Smooth muscle cell (in vitro differentiated cells): ENCODE data around the gene SLC44A3. TPM values are rescaled to one million over a fixed set of nuclear protein-coding genes. Genes with fewer than 3 reads are reported as not detected.

Source experiments
- DNase-seq: peaks from one replicate; lab custom pipeline; 2025; ENCODE audit not compliant: unreplicated experiment; lab: John Stamatoyannopoulos, UW
- H2AFZ ChIP-seq: fragments of 200-600 bp; sonication (generic); 2 replicates; pipeline ENCODE4 v1.6.0; 2016; ENCODE audit warnings: antibody characterized with exemption, low read depth, mild to moderate bottlenecking
- H3F3A ChIP-seq: fragments of 200-600 bp; sonication (generic); 2 replicates; pipeline ENCODE4 v1.6.0; 2017; ENCODE audit warnings: antibody characterized with exemption, low read depth
- H3K27ac ChIP-seq: fragments of 200-600 bp; sonication (generic); 2 replicates; pipeline ENCODE4 v1.5.1; 2016; ENCODE audit warnings: low read depth, mild to moderate bottlenecking
- H3K27me3 ChIP-seq: fragments of 200-600 bp; sonication (generic); 2 replicates; pipeline ENCODE4 v1.6.1; 2016; ENCODE audit warnings: low read depth, mild to moderate bottlenecking
- H3K36me3 ChIP-seq: fragments of 200-600 bp; sonication (generic); 2 replicates; pipeline ENCODE4 v1.5.1; 2016; ENCODE audit warnings: low read depth
- H3K4me1 ChIP-seq: fragments of 200-600 bp; sonication (generic); 2 replicates; pipeline ENCODE4 v1.5.1; 2016; ENCODE audit warnings: low read depth
- H3K4me2 ChIP-seq: fragments of 200-600 bp; sonication (generic); 2 replicates; pipeline ENCODE4 v1.6.0; 2016; ENCODE audit warnings: mild to moderate bottlenecking
- H3K4me3 ChIP-seq: fragments of 200-600 bp; sonication (generic); 2 replicates; pipeline ENCODE4 v1.5.1; 2016; ENCODE audit warnings: mild to moderate bottlenecking
- H3K79me2 ChIP-seq: fragments of 200-600 bp; sonication (generic); 2 replicates; pipeline ENCODE4 v1.6.0; 2016; ENCODE audit warnings: low read depth, mild to moderate bottlenecking
- H3K9ac ChIP-seq: fragments of 200-600 bp; sonication (generic); 2 replicates; pipeline ENCODE4 v1.6.0; 2016; ENCODE audit warnings: low read depth
- H3K9me3 ChIP-seq: fragments of 200-600 bp; sonication (generic); replicated peaks from 2 replicates; pipeline ENCODE4 v1.5.1; 2016; ENCODE audit warnings: low read depth
- H4K20me1 ChIP-seq: fragments of 200-600 bp; sonication (generic); 2 replicates; pipeline ENCODE4 v1.6.0; 2016; ENCODE audit warnings: low read depth
- WGBS: methylation state at CpG from one replicate; pipeline ENCODE4 v1.1.7; 2016; ENCODE audit warnings: low lambda C conversion rate; 5-methylcytosine and 5-hydroxymethylcytosine counted together
- polyA plus RNA-seq: library from polyadenylated mRNA; unstranded; fragments of >200 nt; fragmentation: Nextera tagmentation; extraction: Ambion mirVana; gene quantifications from 2 replicates; pipeline ENCODE4 v1.2.1, GENCODE V29; 2016
- total RNA-seq: library from RNA; depleted of rRNA; stranded (reverse); fragments of >200 nt; gene quantifications from 2 replicates; pipeline ENCODE4 v1.2.3, GENCODE V29; 2014
- TF ChIP-seq, protein P1 (sequence below): fragments of 200-600 bp; sonication (generic); IDR thresholded peaks from 2 replicates; pipeline ENCODE4 v1.5.1; 2017; ENCODE audit warnings: borderline replicate concordance, mild to moderate bottlenecking, antibody characterized with exemption; ENCODE audit not compliant: insufficient read depth, poor library complexity, severe bottlenecking

Gene SLC44A3
- total and polyA plus RNA-seq, 2 experiments from 2014 or later: 3.2 to 10.0 TPM

DNA sequence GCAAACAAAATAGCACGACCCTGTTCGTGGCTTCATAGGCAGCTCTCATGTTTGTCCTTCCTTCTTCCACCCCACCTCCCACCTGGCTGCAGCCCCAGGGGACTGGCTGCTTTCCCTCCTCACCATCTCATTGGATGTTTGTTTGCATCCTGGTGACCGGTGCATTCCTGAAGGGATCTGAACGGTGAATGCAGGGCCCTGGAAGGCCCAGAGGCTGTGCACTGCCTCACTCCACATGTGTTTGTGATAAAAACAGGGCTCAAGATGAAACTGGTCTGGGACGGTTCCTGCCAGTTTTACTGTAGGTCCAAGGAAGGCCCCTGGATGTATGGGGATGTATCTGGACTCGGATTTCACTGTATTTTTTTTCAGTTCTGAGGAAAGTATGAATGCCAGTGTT, 63.9 kb downstream of the SLC44A3 start:
- no peak for DNase-seq
- Histone ChIP-seq H3K4me2 (peak overlapping the region; percentile 52), H3K4me3 (no peak overlapping the region), H3K4me1 (peaks cover 13% of the 10 kb centered on the region), H3F3A (peaks cover 14% of the 10 kb centered on the region), H3K27me3 (no peaks in the 10 kb centered on the region), H3K9ac (no peak overlapping the region), H3K79me2 (no peaks in the 10 kb centered on the region), H3K9me3 (no peaks in the 10 kb centered on the region), H4K20me1 (no peaks in the 10 kb centered on the region), H2AFZ (no peak overlapping the region), H3K36me3 (no peaks in the 10 kb centered on the region), H3K27ac (peak overlapping the region; percentile 58)
- WGBS: 25% methylated on average over 6 of the region's 6 CpGs
- TF ChIP-seq, protein P1, sequence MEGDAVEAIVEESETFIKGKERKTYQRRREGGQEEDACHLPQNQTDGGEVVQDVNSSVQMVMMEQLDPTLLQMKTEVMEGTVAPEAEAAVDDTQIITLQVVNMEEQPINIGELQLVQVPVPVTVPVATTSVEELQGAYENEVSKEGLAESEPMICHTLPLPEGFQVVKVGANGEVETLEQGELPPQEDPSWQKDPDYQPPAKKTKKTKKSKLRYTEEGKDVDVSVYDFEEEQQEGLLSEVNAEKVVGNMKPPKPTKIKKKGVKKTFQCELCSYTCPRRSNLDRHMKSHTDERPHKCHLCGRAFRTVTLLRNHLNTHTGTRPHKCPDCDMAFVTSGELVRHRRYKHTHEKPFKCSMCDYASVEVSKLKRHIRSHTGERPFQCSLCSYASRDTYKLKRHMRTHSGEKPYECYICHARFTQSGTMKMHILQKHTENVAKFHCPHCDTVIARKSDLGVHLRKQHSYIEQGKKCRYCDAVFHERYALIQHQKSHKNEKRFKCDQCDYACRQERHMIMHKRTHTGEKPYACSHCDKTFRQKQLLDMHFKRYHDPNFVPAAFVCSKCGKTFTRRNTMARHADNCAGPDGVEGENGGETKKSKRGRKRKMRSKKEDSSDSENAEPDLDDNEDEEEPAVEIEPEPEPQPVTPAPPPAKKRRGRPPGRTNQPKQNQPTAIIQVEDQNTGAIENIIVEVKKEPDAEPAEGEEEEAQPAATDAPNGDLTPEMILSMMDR: no peak

DNA sequence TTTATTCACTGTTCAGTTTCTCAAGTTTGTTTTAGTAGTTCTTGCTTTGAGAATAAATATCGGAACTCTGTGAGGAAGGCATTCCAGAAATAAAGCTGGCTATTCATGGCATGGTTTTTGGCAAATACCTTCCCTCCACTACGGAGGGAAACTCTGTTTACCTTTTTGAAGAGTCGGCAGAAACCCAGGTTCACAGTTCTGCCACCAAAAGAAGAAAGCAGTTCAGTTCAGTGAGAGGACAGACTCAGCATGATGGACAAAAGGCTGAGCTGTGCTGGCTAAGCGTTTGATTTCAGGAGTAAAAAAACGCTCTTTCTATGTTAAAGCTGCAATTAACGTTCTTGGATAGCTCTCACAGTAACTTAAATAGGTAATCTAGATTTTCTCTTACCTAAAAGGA, 64.3 kb downstream of the SLC44A3 start:
- no peak for DNase-seq
- H3K9ac ChIP-seq: no peak overlapping the region
- no peak overlapping the region for H2AFZ ChIP-seq
- no peaks in the 10 kb centered on the region for H3K27me3 ChIP-seq
- H3K27ac ChIP-seq: peak overlapping the region; percentile 58
- TF ChIP-seq, protein P1: no peak
- WGBS: 79% methylated on average over 6 of the region's 6 CpGs
- H3K4me1 ChIP-seq: peaks cover 13% of the 10 kb centered on the region
- no peak overlapping the region for H3K4me3 ChIP-seq
- H3K79me2 ChIP-seq: no peaks in the 10 kb centered on the region
- H3F3A ChIP-seq: peaks cover 15% of the 10 kb centered on the region
- no peaks in the 10 kb centered on the region for H3K36me3 ChIP-seq
- H3K9me3 ChIP-seq: no peaks in the 10 kb centered on the region
- H4K20me1 ChIP-seq: no peaks in the 10 kb centered on the region
- peak overlapping the region; percentile 52 for H3K4me2 ChIP-seq

DNA sequence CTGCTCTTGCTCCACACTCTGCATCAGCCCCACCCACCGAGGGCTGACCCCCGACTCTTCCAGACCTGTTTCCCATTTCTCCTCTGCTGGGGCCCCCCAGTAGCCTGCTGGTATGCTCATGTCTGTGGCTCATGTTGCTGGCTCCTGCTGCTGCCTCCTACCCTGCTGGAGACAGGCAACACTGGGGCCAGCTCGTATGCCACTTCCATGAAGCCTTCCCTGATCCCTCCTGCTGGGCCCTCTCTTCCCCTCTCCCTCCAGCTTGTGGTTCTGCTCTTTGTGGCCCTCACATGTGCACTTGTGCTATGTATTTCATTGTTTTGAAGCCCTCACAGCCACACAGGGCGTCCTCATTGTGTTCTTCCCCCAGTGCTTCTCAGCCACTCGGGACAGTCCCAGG, 66.2 kb downstream of the SLC44A3 start:
- 90% methylated on average over 5 of the region's 5 CpGs for WGBS
- TF ChIP-seq, protein P1: no peak

DNA sequence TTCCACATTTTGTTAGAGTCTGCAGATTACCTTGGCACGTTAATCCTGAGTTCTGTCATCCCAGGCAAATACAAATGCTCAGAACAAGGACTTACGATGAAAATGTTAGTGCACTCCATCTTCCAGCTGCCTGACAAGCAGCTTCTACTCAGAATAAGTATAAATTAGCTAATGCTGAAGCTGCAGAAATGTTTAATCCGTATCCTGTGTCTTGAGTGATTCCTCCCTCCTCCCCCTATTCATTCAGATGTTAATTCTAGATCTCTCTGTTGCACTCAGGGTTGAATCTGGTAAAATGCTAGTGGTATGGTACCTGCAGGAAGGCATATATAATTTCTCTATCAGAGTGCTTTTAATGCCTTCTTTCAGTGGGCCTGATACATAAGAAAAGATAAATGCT, 66.9 kb downstream of the SLC44A3 start:
- Histone ChIP-seq H3K4me1 (peaks cover 13% of the 10 kb centered on the region), H3K27ac (no peak overlapping the region), H3K4me2 (no peak overlapping the region), H3K9ac (no peak overlapping the region), H3K4me3 (no peak overlapping the region), H3K9me3 (no peaks in the 10 kb centered on the region), H2AFZ (no peak overlapping the region), H3K27me3 (no peaks in the 10 kb centered on the region), H3F3A (peaks cover 21% of the 10 kb centered on the region), H3K79me2 (no peaks in the 10 kb centered on the region), H3K36me3 (no peaks in the 10 kb centered on the region), H4K20me1 (no peaks in the 10 kb centered on the region)
- DNase-seq: no peak
- WGBS: 61% methylated on average over 3 of the region's 3 CpGs
- TF ChIP-seq, protein P1: no peak

More for the DNA sequence above, 66.2 kb downstream of the SLC44A3 start:
- H3F3A ChIP-seq: peaks cover 21% of the 10 kb centered on the region
- peaks cover 13% of the 10 kb centered on the region for H3K4me1 ChIP-seq
- H3K36me3 ChIP-seq: no peaks in the 10 kb centered on the region
- H3K4me2 ChIP-seq: no peak overlapping the region
- no peak overlapping the region for H3K4me3 ChIP-seq
- H3K9me3 ChIP-seq: no peaks in the 10 kb centered on the region
- H3K27me3 ChIP-seq: no peaks in the 10 kb centered on the region
- H2AFZ ChIP-seq: no peak overlapping the region
- no peak overlapping the region for H3K27ac ChIP-seq
- no peak overlapping the region for H3K9ac ChIP-seq
- no peaks in the 10 kb centered on the region for H4K20me1 ChIP-seq
- DNase-seq: no peak
- no peaks in the 10 kb centered on the region for H3K79me2 ChIP-seq
